GM23338 (cell line): Measurements from ENCODE around the gene OR2T11. TPM values are rescaled to one million over a fixed set of nuclear protein-coding genes. Genes with fewer than 3 reads are reported as not detected.
A peak's percentile ranks its signal among the peaks of the same experiment; 100 is the strongest.

Experiments used
- ATAC-seq: fragments of 200-7000 bp; cut with Tn5 transposase; 3 replicates; pipeline ENCODE4 v1.9.1; 2020
- DNase-seq: peaks from one replicate; pipeline ENCODE4 v3.0.0-alpha.2; 2015; ENCODE audit warnings: low spot score
- H2AFZ ChIP-seq: fragments of 200-600 bp; sonication (generic); 2 replicates; pipeline ENCODE4 v1.8.0; 2016; ENCODE audit warnings: antibody characterized with exemption, mild to moderate bottlenecking, moderate library complexity
- H3F3A ChIP-seq: fragments of 200-600 bp; sonication (generic); replicated peaks from 2 replicates; pipeline ENCODE4 v1.8.0; 2017; ENCODE audit warnings: antibody characterized with exemption, mixed run types, low read depth
- H3K27ac ChIP-seq: fragments of 200-600 bp; sonication (generic); 2 replicates; pipeline ENCODE4 v1.6.1; 2016; ENCODE audit warnings: low read depth
- H3K27me3 ChIP-seq: fragments of 200-600 bp; sonication (generic); 2 replicates; pipeline ENCODE4 v1.8.0; 2016; ENCODE audit warnings: mild to moderate bottlenecking, mixed run types, moderate library complexity; ENCODE audit not compliant: insufficient read depth
- H3K36me3 ChIP-seq: fragments of 200-600 bp; sonication (generic); 2 replicates; pipeline ENCODE4 v1.8.0; 2016; ENCODE audit warnings: mild to moderate bottlenecking; ENCODE audit not compliant: insufficient read depth
- H3K4me1 ChIP-seq: fragments of 200-600 bp; sonication (generic); 2 replicates; pipeline ENCODE4 v1.8.0; 2016; ENCODE audit warnings: mild to moderate bottlenecking, moderate library complexity; ENCODE audit not compliant: insufficient read depth
- H3K4me2 ChIP-seq: fragments of 200-600 bp; sonication (generic); 2 replicates; pipeline ENCODE4 v1.7.1; 2017; ENCODE audit warnings: mixed run types
- H3K4me3 ChIP-seq: fragments of 200-600 bp; sonication (generic); 2 replicates; pipeline ENCODE4 v1.6.1; 2016; ENCODE audit warnings: mixed run types
- H3K79me2 ChIP-seq: fragments of 200-600 bp; sonication (generic); replicated peaks from 2 replicates; pipeline ENCODE4 v1.8.0; 2017; ENCODE audit warnings: mild to moderate bottlenecking; ENCODE audit not compliant: insufficient read depth
- H3K9me2 ChIP-seq: fragments of 200-600 bp; sonication (generic); 2 replicates; pipeline ENCODE4 v1.8.0; 2017; ENCODE audit not compliant: insufficient read depth
- H4K20me1 ChIP-seq: fragments of 200-600 bp; sonication (generic); replicated peaks from 2 replicates; pipeline ENCODE4 v1.8.0; 2017; ENCODE audit warnings: mild to moderate bottlenecking; ENCODE audit not compliant: insufficient read depth
- H3K27ac Mint-ChIP-seq: 2 replicates; pipeline ENCODE4 v1.8.0; 2020; ENCODE audit warnings: inconsistent platforms, mild to moderate bottlenecking, moderate library complexity, mixed read lengths
- H3K27me3 Mint-ChIP-seq: 3 replicates; pipeline ENCODE4 v1.8.0; 2022; ENCODE audit warnings: low read depth, mild to moderate bottlenecking, moderate library complexity, mixed read lengths, inconsistent platforms; ENCODE audit not compliant: insufficient read depth, poor library complexity
- H3K36me3 Mint-ChIP-seq: 3 replicates; pipeline ENCODE4 v1.8.0; 2021; ENCODE audit warnings: low read depth, mild to moderate bottlenecking, inconsistent platforms, moderate library complexity, mixed read lengths
- H3K4me1 Mint-ChIP-seq: 3 replicates; pipeline ENCODE4 v1.8.0; 2020; ENCODE audit warnings: mild to moderate bottlenecking, inconsistent platforms, mixed read lengths
- H3K4me3 Mint-ChIP-seq: 3 replicates; pipeline ENCODE4 v1.8.0; 2021; ENCODE audit warnings: moderate library complexity, mild to moderate bottlenecking, inconsistent platforms, mixed read lengths
- H3K9me3 Mint-ChIP-seq: 3 replicates; pipeline ENCODE4 v1.8.0; 2020; ENCODE audit warnings: moderate library complexity, mild to moderate bottlenecking, inconsistent platforms, mixed read lengths
- CREB1 ChIP-seq: fragments of 250-450 bp; sonication (Bioruptor Pico); IDR thresholded peaks from 2 replicates; pipeline ENCODE4 v1.5.0; 2020; ENCODE audit warnings: low read depth, mild to moderate bottlenecking, moderate library complexity
- CTCF ChIP-seq, 2 experiments: fragments of 200-600 bp in 1 of 2; sonication (generic) in 1 of 2; conservative IDR thresholded peaks; 2 replicates each; pipeline versions ENCODE4 v1.5.1 to v1.6.1; 2016 to 2017; ENCODE audit warnings: antibody characterized with exemption in 2 of 2, low read depth in 2 of 2, mild to moderate bottlenecking in 2 of 2, moderate library complexity in 1 of 2
- ETS1 ChIP-seq: IDR thresholded peaks from 2 replicates; pipeline ENCODE4 v1.6.1; 2016; ENCODE audit warnings: antibody characterized with exemption
- JUNB ChIP-seq: IDR thresholded peaks from one replicate; pipeline ENCODE4 v1.6.1; 2016; ENCODE audit warnings: antibody characterized with exemption; ENCODE audit not compliant: unreplicated experiment
- NANOG ChIP-seq: IDR thresholded peaks from 2 replicates; pipeline ENCODE4 v1.6.1; 2016; ENCODE audit warnings: antibody characterized with exemption, borderline replicate concordance
- STAT1 ChIP-seq: IDR thresholded peaks from one replicate; pipeline ENCODE4 v1.6.1; 2016; ENCODE audit warnings: antibody characterized with exemption; ENCODE audit not compliant: unreplicated experiment
- ZNF114 ChIP-seq: fragments of 250-450 bp; sonication (Bioruptor Pico); IDR thresholded peaks from 2 replicates; pipeline ENCODE4 v1.5.0; 2020; ENCODE audit warnings: mild to moderate bottlenecking, moderate library complexity
- ZNF331 ChIP-seq: fragments of 250-450 bp; sonication (Bioruptor Pico); IDR thresholded peaks from 2 replicates; pipeline ENCODE4 v1.5.0; 2020; ENCODE audit warnings: low read depth, mild to moderate bottlenecking, moderate library complexity
- polyA plus RNA-seq: library from polyadenylated mRNA; unstranded; fragments of >200 nt; fragmentation: Nextera tagmentation; extraction: Ambion mirVana; gene quantifications from 2 replicates; pipeline ENCODE4 v1.2.1, GENCODE V29; 2016
- total RNA-seq: library from RNA; depleted of rRNA; stranded (reverse); fragments of >200 nt; shearing (Covaris generic); gene quantifications from 2 replicates; pipeline ENCODE4 v1.2.3, GENCODE V29; 2014

The OR2T11 gene
- total and polyA plus RNA-seq, 2 experiments from 2014 or later = not detected

- H3K27me3 Mint-ChIP-seq = no peaks in the 10 kb centered on the region
- ATAC-seq (no peak), DNase-seq (peak; percentile 6)
- no peaks in the 10 kb centered on the region for H3K4me1 ChIP-seq
- H3K36me3 ChIP-seq = no peaks in the 10 kb centered on the region
- H3K27ac Mint-ChIP-seq = no peak overlapping the region
- H3K4me3 ChIP-seq = no peak overlapping the region
- H3K27ac ChIP-seq = no peak overlapping the region
- H3K79me2 ChIP-seq = no peaks in the 10 kb centered on the region
- no peaks in the 10 kb centered on the region for H3F3A ChIP-seq
- H3K4me1 Mint-ChIP-seq = no peaks in the 10 kb centered on the region
- H2AFZ ChIP-seq = no peak overlapping the region
- peak; percentile 35 to 42 for TF ChIP-seq CTCF (conservative IDR thresholded peaks at IDR 0.05; ENCODE audit: low read depth in 2 of 2)
- no peak for TF ChIP-seq CREB1 (CRISPR knock-in tag)
- no peaks in the 10 kb centered on the region for H4K20me1 ChIP-seq
- H3K9me3 Mint-ChIP-seq = peaks cover 48% of the 10 kb centered on the region
- H3K4me3 Mint-ChIP-seq = no peak overlapping the region
- H3K9me2 ChIP-seq = no peaks in the 10 kb centered on the region
- H3K4me2 ChIP-seq = no peak overlapping the region
- no peaks in the 10 kb centered on the region for H3K27me3 ChIP-seq
- peaks cover 10% of the 10 kb centered on the region; the same call in 1 of the 3 replicates for H3K36me3 Mint-ChIP-seq
These were observed 12.3 kb downstream of the OR2T11 start for GRCh38 chr1:248622570-248623001.

DNA sequence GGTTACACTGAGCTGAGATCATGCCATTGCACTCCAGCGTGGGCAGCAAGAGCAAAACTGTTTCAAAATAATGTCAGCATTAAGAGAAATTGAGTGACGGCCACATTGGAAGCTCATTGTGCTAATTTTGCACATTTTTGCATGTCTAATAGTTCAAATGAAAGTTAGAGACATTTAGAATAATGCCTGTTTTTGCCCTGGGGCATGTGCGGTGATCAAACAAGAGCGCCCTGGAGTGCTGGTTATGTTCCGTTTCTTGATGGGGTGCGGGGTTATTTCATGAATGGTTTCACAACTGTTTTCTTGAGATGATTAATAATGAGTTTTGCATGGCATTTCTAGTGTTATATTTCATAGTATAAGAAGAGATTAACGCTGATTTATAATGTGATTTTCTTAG lies 13.1 kb downstream of the OR2T11 start:
- no peak for ATAC-seq
- H3F3A ChIP-seq = no peaks in the 10 kb centered on the region

More for the DNA sequence above, 13.1 kb downstream of the OR2T11 start:
- Histone ChIP-seq H3K27ac (no peak overlapping the region), H2AFZ (no peak overlapping the region), H3K9me2 (no peaks in the 10 kb centered on the region), H3K4me1 (no peaks in the 10 kb centered on the region), H3K4me2 (no peak overlapping the region), H4K20me1 (no peaks in the 10 kb centered on the region), H3K79me2 (no peaks in the 10 kb centered on the region), H3K27me3 (no peaks in the 10 kb centered on the region), H3K36me3 (no peaks in the 10 kb centered on the region), H3K4me3 (no peak overlapping the region)
- H3K27me3 Mint-ChIP-seq = no peaks in the 10 kb centered on the region
- no peak overlapping the region for H3K27ac Mint-ChIP-seq
- H3K36me3 Mint-ChIP-seq = peaks cover 8% of the 10 kb centered on the region; the same call in 1 of the 3 replicates
- DNase-seq = no peak
- H3K9me3 Mint-ChIP-seq = peaks cover 54% of the 10 kb centered on the region
- H3K4me3 Mint-ChIP-seq = no peak overlapping the region
- no peaks in the 10 kb centered on the region for H3K4me1 Mint-ChIP-seq
- no peak for TF ChIP-seq ZNF114
- TF ChIP-seq JUNB = no peak
- no peak for TF ChIP-seq NANOG
- TF ChIP-seq CTCF (conservative IDR thresholded peaks at IDR 0.05; ENCODE audit: low read depth in 2 of 2) = no peak
- TF ChIP-seq ETS1 = no peak
- no peak for TF ChIP-seq STAT1
- no peak for TF ChIP-seq ZNF331 (CRISPR knock-in tag)
